AG04450 (cell line): Measurements from ENCODE around the gene VGLL4. TPM values are rescaled to one million over a fixed set of nuclear protein-coding genes. Genes with fewer than 3 reads are reported as not detected.

ENCODE experiments used
- CTCF ChIA-PET: fragments of 300-600, 350-600 bp; formaldehyde crosslinking; extraction: SDS; loops from one replicate; lab custom pipeline; 2022; ENCODE audit warnings: antibody characterized with exemption, inconsistent platforms; lab: Charles Lee
- POLR2A ChIA-PET: fragments of 350-600 bp; formaldehyde crosslinking; extraction: SDS; loops from one replicate; lab custom pipeline; 2021; ENCODE audit warnings: antibody characterized with exemption, inconsistent platforms; lab: Yijun Ruan, JAX
- DNase-seq: peaks from one replicate; pipeline ENCODE4 v3.0.0-alpha.2; 2011; ENCODE audit warnings: low read depth, low spot score
- H3K27ac ChIP-seq: one replicate; pipeline ENCODE4 v1.5.1; 2012; ENCODE audit warnings: low read depth, low read length, control low read depth
- H3K27me3 ChIP-seq: one replicate; pipeline ENCODE4 v1.6.0; 2012; ENCODE audit warnings: low read length; ENCODE audit not compliant: control insufficient read depth, insufficient read depth
- H3K4me3 ChIP-seq: 2 replicates; pipeline ENCODE4 v1.5.1; 2011; ENCODE audit warnings: mild to moderate bottlenecking, low read depth, low read length, control low read depth
- H3K9me3 ChIP-seq: 2 replicates; pipeline ENCODE4 v1.5.1; 2012; ENCODE audit warnings: low read length; ENCODE audit not compliant: control insufficient read depth, insufficient read depth
- polyA minus RNA-seq: library from RNA; depleted of rRNA, polyadenylated mRNA; stranded (reverse); fragments of >200 nt; gene quantifications from 2 replicates; pipeline ENCODE4 v1.2.3, GENCODE V29; 2011; rRNA and poly(A)+ RNA removed
- polyA plus RNA-seq: library from polyadenylated mRNA; depleted of rRNA; stranded (reverse); fragments of >200 nt; gene quantifications from 2 replicates; pipeline ENCODE4 v1.2.3, GENCODE V29; 2011; rRNA removed
- TF ChIP-seq, protein P1 (sequence below): IDR thresholded peaks from 2 replicates; pipeline ENCODE4 v1.5.1; 2011; ENCODE audit warnings: low read depth, low read length, control low read depth, inconsistent platforms

The VGLL4 gene, protein sequence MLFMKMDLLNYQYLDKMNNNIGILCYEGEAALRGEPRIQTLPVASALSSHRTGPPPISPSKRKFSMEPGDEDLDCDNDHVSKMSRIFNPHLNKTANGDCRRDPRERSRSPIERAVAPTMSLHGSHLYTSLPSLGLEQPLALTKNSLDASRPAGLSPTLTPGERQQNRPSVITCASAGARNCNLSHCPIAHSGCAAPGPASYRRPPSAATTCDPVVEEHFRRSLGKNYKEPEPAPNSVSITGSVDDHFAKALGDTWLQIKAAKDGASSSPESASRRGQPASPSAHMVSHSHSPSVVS
- polyA plus RNA-seq (27.6 and 30.5 TPM in 2 replicates), polyA minus RNA-seq (37.8 and 42.7 TPM in 2 replicates)

- H3K27ac ChIP-seq: peak within 1 kb of the TSS; percentile 96
- CTCF ChIA-PET: interaction anchor here (0.6 to 1.8 kb wide), 5 partner anchors 18 to 270 kb away, joined by 3 to 12 read pairs (median 3); no protein-coding TSS in a partner anchor
- DNase-seq: peak; percentile 84
- POLR2A ChIA-PET: interaction anchor here (0.6 to 2.2 kb wide), 8 partner anchors 27 to 264 kb away, joined by 3 to 12 read pairs (median 4); no protein-coding TSS in a partner anchor
- TF ChIP-seq, protein P1, sequence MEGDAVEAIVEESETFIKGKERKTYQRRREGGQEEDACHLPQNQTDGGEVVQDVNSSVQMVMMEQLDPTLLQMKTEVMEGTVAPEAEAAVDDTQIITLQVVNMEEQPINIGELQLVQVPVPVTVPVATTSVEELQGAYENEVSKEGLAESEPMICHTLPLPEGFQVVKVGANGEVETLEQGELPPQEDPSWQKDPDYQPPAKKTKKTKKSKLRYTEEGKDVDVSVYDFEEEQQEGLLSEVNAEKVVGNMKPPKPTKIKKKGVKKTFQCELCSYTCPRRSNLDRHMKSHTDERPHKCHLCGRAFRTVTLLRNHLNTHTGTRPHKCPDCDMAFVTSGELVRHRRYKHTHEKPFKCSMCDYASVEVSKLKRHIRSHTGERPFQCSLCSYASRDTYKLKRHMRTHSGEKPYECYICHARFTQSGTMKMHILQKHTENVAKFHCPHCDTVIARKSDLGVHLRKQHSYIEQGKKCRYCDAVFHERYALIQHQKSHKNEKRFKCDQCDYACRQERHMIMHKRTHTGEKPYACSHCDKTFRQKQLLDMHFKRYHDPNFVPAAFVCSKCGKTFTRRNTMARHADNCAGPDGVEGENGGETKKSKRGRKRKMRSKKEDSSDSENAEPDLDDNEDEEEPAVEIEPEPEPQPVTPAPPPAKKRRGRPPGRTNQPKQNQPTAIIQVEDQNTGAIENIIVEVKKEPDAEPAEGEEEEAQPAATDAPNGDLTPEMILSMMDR: peak; percentile 20; the same call in 1 of the 2 replicates
- no peaks in the 10 kb centered on the region for H3K27me3 ChIP-seq
- no peaks in the 10 kb centered on the region for H3K9me3 ChIP-seq
- peak within 1 kb of the TSS; percentile 94 for H3K4me3 ChIP-seq
Observed at GRCh38 chr3:11643605-11644087, at the start of gene VGLL4. Gene VGLL4, minus strand, starts transcription at chr3:11643915. Its CDS starts 397 bp downstream, at chr3:11643518.

DNA sequence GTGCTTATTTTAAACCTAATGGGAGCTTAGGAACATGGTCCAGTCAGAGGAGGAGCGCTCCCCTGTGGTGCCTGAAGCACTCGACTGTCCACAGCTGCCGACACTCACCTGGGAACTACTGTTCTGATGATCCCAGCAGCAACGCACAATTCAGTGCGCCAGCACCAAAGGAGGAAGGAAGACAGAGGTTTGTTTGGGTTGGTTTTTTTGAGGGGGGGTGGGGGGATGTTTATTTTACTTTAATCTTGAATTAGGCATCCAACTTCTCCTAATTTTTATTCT, 48.8 kb upstream of the VGLL4 start:
- Histone ChIP-seq H3K4me3 (no peak overlapping the region), H3K27ac (no peak overlapping the region), H3K27me3 (no peaks in the 10 kb centered on the region), H3K9me3 (no peaks in the 10 kb centered on the region)
- POLR2A ChIA-PET: no interaction called here
- no peak for DNase-seq
- CTCF ChIA-PET: interaction anchor here (0.7 kb wide), 1 partner anchor 145 kb away, joined by 4 read pairs; no protein-coding TSS in a partner anchor
- TF ChIP-seq, protein P1: no peak

- Histone ChIP-seq H3K27me3 (no peaks in the 10 kb centered on the region), H3K27ac (no peak overlapping the region), H3K9me3 (no peaks in the 10 kb centered on the region), H3K4me3 (no peak overlapping the region)
- ChIA-PET CTCF (interaction anchor here (0.6 kb wide), 1 partner anchor 1029 kb away, joined by 5 read pairs; no protein-coding TSS in a partner anchor), POLR2A (no interaction called here)
- no peak for DNase-seq
- TF ChIP-seq, protein P1: no peak
Observed at GRCh38 chr3:11691767-11692531, 48.2 kb upstream of the VGLL4 start.

- Histone ChIP-seq H3K4me3 (no peak overlapping the region), H3K27me3 (no peaks in the 10 kb centered on the region), H3K27ac (no peak overlapping the region), H3K9me3 (no peaks in the 10 kb centered on the region)
- TF ChIP-seq, protein P1: no peak
- DNase-seq: no peak
- ChIA-PET POLR2A (interaction anchor here (0.6 kb wide), 1 partner anchor 1419 kb away, joined by 4 read pairs; no protein-coding TSS in a partner anchor), CTCF (interaction anchor here (0.6 kb wide), 1 partner anchor 1030 kb away, joined by 5 read pairs; no protein-coding TSS in a partner anchor)
Observed at GRCh38 chr3:11690863-11691766, 47.4 kb upstream of the VGLL4 start.
